Measurements from ENCODE around the gene COL15A1.

The COL15A1 gene

GRCh38 chr9:99041618-99042017, 97.9 kb downstream of the COL15A1 start:
- Histone ChIP-seq H3K4me3 (ENCODE audit: low read length) (no peak overlapping the region), H3K4me1 (ENCODE audit: low read length) (peaks cover 9% of the 10 kb centered on the region), H2AFZ (ENCODE audit: low read depth, low read length) (no peak overlapping the region), H4K20me1 (ENCODE audit: insufficient read depth, low read length) (no peaks in the 10 kb centered on the region), H3K9ac (ENCODE audit: low read length) (no peak overlapping the region), H3K36me3 (replicated peaks; ENCODE audit: low read depth, low read length) (no peaks in the 10 kb centered on the region), H3K27me3 (ENCODE audit: low read depth, low read length) (no peaks in the 10 kb centered on the region), H3K27ac (ENCODE audit: low read length) (no peak overlapping the region), H3K4me2 (ENCODE audit: low read length) (no peak overlapping the region), H3K79me2 (ENCODE audit: low read length) (no peaks in the 10 kb centered on the region), H3K9me3 (ENCODE audit: insufficient read depth, low read length) (no peaks in the 10 kb centered on the region)
- no peak for TF ChIP-seq EZH2phosphoT487 (IDR thresholded peaks at IDR 0.05; ENCODE audit: low read depth)

GRCh38 chr9:99042620-99043019, 98.9 kb downstream of the COL15A1 start:
- no peaks in the 10 kb centered on the region for H3K27me3 ChIP-seq (ENCODE audit: low read depth, low read length)
- H3K4me2 ChIP-seq (ENCODE audit: low read length), result no peak overlapping the region
- H3K4me3 ChIP-seq (ENCODE audit: low read length), result no peak overlapping the region
- H3K4me1 ChIP-seq (ENCODE audit: low read length), result peaks cover 9% of the 10 kb centered on the region
- H3K9me3 ChIP-seq (ENCODE audit: insufficient read depth, low read length), result no peaks in the 10 kb centered on the region
- H2AFZ ChIP-seq (ENCODE audit: low read depth, low read length), result no peak overlapping the region
- no peaks in the 10 kb centered on the region for H3K79me2 ChIP-seq (ENCODE audit: low read length)
- no peaks in the 10 kb centered on the region for H3K36me3 ChIP-seq (replicated peaks; ENCODE audit: low read depth, low read length)
- no peaks in the 10 kb centered on the region for H4K20me1 ChIP-seq (ENCODE audit: insufficient read depth, low read length)
- H3K9ac ChIP-seq (ENCODE audit: low read length), result no peak overlapping the region
- TF ChIP-seq CTCF (IDR thresholded peaks at IDR 0.05; ENCODE audit: low read depth, low read length) (no peak), EZH2phosphoT487 (IDR thresholded peaks at IDR 0.05; ENCODE audit: low read depth) (no peak)
- no peak overlapping the region for H3K27ac ChIP-seq (ENCODE audit: low read length)

GRCh38 chr9:99044827-99045226, 101.1 kb downstream of the COL15A1 start:
- Histone ChIP-seq H3K9ac (ENCODE audit: low read length) (no peak overlapping the region), H3K4me3 (ENCODE audit: low read length) (no peak overlapping the region), H3K4me2 (ENCODE audit: low read length) (no peak overlapping the region), H2AFZ (ENCODE audit: low read depth, low read length) (no peak overlapping the region), H3K36me3 (replicated peaks; ENCODE audit: low read depth, low read length) (no peaks in the 10 kb centered on the region), H3K79me2 (ENCODE audit: low read length) (no peaks in the 10 kb centered on the region), H3K9me3 (ENCODE audit: insufficient read depth, low read length) (no peaks in the 10 kb centered on the region), H3K4me1 (ENCODE audit: low read length) (peaks cover 3% of the 10 kb centered on the region), H4K20me1 (ENCODE audit: insufficient read depth, low read length) (no peaks in the 10 kb centered on the region), H3K27me3 (ENCODE audit: low read depth, low read length) (no peaks in the 10 kb centered on the region), H3K27ac (ENCODE audit: low read length) (no peak overlapping the region)
- no peak for TF ChIP-seq CTCF (IDR thresholded peaks at IDR 0.05; ENCODE audit: low read depth, low read length)
- TF ChIP-seq EZH2phosphoT487 (IDR thresholded peaks at IDR 0.05; ENCODE audit: low read depth), result no peak

- Histone ChIP-seq H3K9me3 (ENCODE audit: insufficient read depth, low read length) (no peaks in the 10 kb centered on the region), H4K20me1 (ENCODE audit: insufficient read depth, low read length) (no peaks in the 10 kb centered on the region), H3K4me2 (ENCODE audit: low read length) (no peak overlapping the region), H3K27me3 (ENCODE audit: low read depth, low read length) (no peaks in the 10 kb centered on the region), H3K9ac (ENCODE audit: low read length) (no peak overlapping the region), H3K27ac (ENCODE audit: low read length) (no peak overlapping the region), H3K4me3 (ENCODE audit: low read length) (no peak overlapping the region), H2AFZ (ENCODE audit: low read depth, low read length) (no peak overlapping the region), H3K79me2 (ENCODE audit: low read length) (no peaks in the 10 kb centered on the region), H3K4me1 (ENCODE audit: low read length) (0 out of 2 replicates have a peak, but pooled peaks cover under 1% of the 10 kb centered on the region), H3K36me3 (replicated peaks; ENCODE audit: low read depth, low read length) (no peaks in the 10 kb centered on the region)
- no peak for TF ChIP-seq CTCF (IDR thresholded peaks at IDR 0.05; ENCODE audit: low read depth, low read length)
- no peak for TF ChIP-seq EZH2phosphoT487 (IDR thresholded peaks at IDR 0.05; ENCODE audit: low read depth)
These were observed 102.4 kb downstream of the COL15A1 start for GRCh38 chr9:99046068-99046467.
